H1 (cell line): Measurements from ENCODE around the gene GDPD5. TPM values are rescaled to one million over a fixed set of nuclear protein-coding genes. Genes with fewer than 3 reads are reported as not detected.
A peak's percentile ranks its signal among the peaks of the same experiment; 100 is the strongest.

ENCODE experiments used
- CTCF ChIA-PET: fragments of 300-600 bp; sonication (Branson Sonifier 250); formaldehyde crosslinking; loops from one replicate; lab custom pipeline; 2021; ENCODE audit not compliant: partially characterized antibody; lab: Charles Lee
- POLR2A ChIA-PET: fragments of 300-600 bp; sonication (Branson Sonifier 250); formaldehyde crosslinking; loops from one replicate; lab custom pipeline; 2021; ENCODE audit warnings: inconsistent platforms; ENCODE audit not compliant: partially characterized antibody; lab: Charles Lee
- DNase-seq, 2 experiments: peaks; one replicate each; pipeline versions ENCODE4 v3.0.0 to v3.0.0-alpha.2; 2010 to 2022; ENCODE audit warnings: low spot score in 2 of 2, low read depth in 1 of 2, mixed read lengths in 1 of 2
- FAIRE-seq: peaks from 2 replicates; lab custom pipeline; 2011; peaks lifted over from hg19 to GRCh38; lab: Jason Lieb, UNC
- H2AFZ ChIP-seq: 2 replicates; pipeline ENCODE4 v1.8.1; 2012; ENCODE audit warnings: low read length, inconsistent platforms
- H2AK5ac ChIP-seq: 2 replicates; pipeline ENCODE4 v1.6.1; 2013; ENCODE audit warnings: low read depth, low read length
- H2BK120ac ChIP-seq: replicated peaks from 2 replicates; pipeline ENCODE3; 2013; ENCODE audit warnings: low read depth, low read length, inconsistent platforms
- H2BK12ac ChIP-seq: 2 replicates; pipeline ENCODE4 v1.6.1; 2013; ENCODE audit warnings: low read depth, low read length
- H2BK15ac ChIP-seq: 2 replicates; pipeline ENCODE4 v1.6.1; 2013; ENCODE audit warnings: low read length
- H2BK20ac ChIP-seq: 2 replicates; pipeline ENCODE4 v1.6.1; 2013; ENCODE audit warnings: low read length
- H2BK5ac ChIP-seq: 2 replicates; pipeline ENCODE4 v1.6.1; 2013; ENCODE audit warnings: low read depth, low read length
- H3K14ac ChIP-seq: 2 replicates; pipeline ENCODE4 v1.6.1; 2013; ENCODE audit warnings: inconsistent platforms; ENCODE audit not compliant: insufficient read length
- H3K18ac ChIP-seq: 2 replicates; pipeline ENCODE4 v1.6.1; 2013; ENCODE audit warnings: low read length; ENCODE audit errors: extremely low read depth
- H3K23ac ChIP-seq: 2 replicates; pipeline ENCODE4 v1.6.1; 2013; ENCODE audit warnings: inconsistent platforms; ENCODE audit not compliant: insufficient read length
- H3K23me2 ChIP-seq: 2 replicates; pipeline ENCODE4 v1.6.1; 2013; ENCODE audit warnings: low read depth, low read length
- H3K27ac ChIP-seq: 2 replicates; pipeline ENCODE4 v1.6.1; 2011; ENCODE audit warnings: low read depth, low read length, inconsistent platforms
- H3K27me3 ChIP-seq, 4 experiments: replicated peaks in 1 of 4; 1 replicate in 1 of 4; 2 replicates in 3 of 4; pipeline versions ENCODE4 v1.6.1 to v1.8.1; 2011 to 2013; ENCODE audit warnings: low read length in 3 of 4, mild to moderate bottlenecking in 3 of 4, inconsistent platforms in 2 of 4, mixed read lengths in 2 of 4, moderate library complexity in 1 of 4; ENCODE audit not compliant: control insufficient read depth in 3 of 4, insufficient read depth in 3 of 4; ENCODE audit errors: extremely low read depth in 1 of 4
- H3K36me3 ChIP-seq, 4 experiments: 2 replicates each; pipeline versions ENCODE4 v1.6.1 to v1.8.1; 2011 to 2013; ENCODE audit warnings: mild to moderate bottlenecking in 4 of 4, low read length in 3 of 4, moderate library complexity in 2 of 4, control low read depth in 1 of 4, inconsistent platforms in 1 of 4; ENCODE audit not compliant: insufficient read depth in 4 of 4, control insufficient read depth in 2 of 4
- H3K4ac ChIP-seq: replicated peaks from 2 replicates; pipeline ENCODE3; 2013; ENCODE audit warnings: low read length, low read depth, mixed read lengths, inconsistent platforms; ENCODE audit not compliant: insufficient read length
- H3K4me1 ChIP-seq, 4 experiments: replicated peaks in 1 of 4; 1 replicate in 1 of 4; 2 replicates in 3 of 4; pipeline versions ENCODE4 v1.6.1 to v1.8.1; 2011 to 2013; ENCODE audit warnings: low read length in 3 of 4, inconsistent platforms in 2 of 4, mixed read lengths in 1 of 4; ENCODE audit not compliant: insufficient read depth in 4 of 4, control insufficient read depth in 3 of 4
- H3K4me2 ChIP-seq, 2 experiments: 2 replicates each; pipeline versions ENCODE4 v1.6.1 to v1.8.1; 2011 to 2013; ENCODE audit warnings: low read depth in 2 of 2, low read length in 2 of 2, control low read depth in 1 of 2, inconsistent platforms in 1 of 2, mild to moderate bottlenecking in 1 of 2; ENCODE audit not compliant: insufficient read depth in 1 of 2
- H3K4me3 ChIP-seq, 4 experiments: fragments of 200-600, 300-600 bp in 1 of 4; sonication (generic), shearing (Covaris generic), sonication (Bioruptor Twin) in 1 of 4; 2 replicates each; pipeline versions ENCODE4 v1.5.1 to v1.8.1; 2011 to 2016; ENCODE audit warnings: low read length in 4 of 4, low read depth in 3 of 4, control low read depth in 2 of 4, inconsistent platforms in 2 of 4, mild to moderate bottlenecking in 2 of 4, mixed read lengths in 1 of 4, moderate library complexity in 1 of 4; ENCODE audit not compliant: insufficient read depth in 2 of 4; ENCODE audit errors: extremely low read depth in 1 of 4
- H3K56ac ChIP-seq: replicated peaks from 2 replicates; pipeline ENCODE3; 2013; ENCODE audit warnings: low read depth, mild to moderate bottlenecking, mixed read lengths, low read length, inconsistent platforms; ENCODE audit not compliant: insufficient read length
- H3K79me1 ChIP-seq: 2 replicates; pipeline ENCODE4 v1.6.1; 2013; ENCODE audit warnings: low read depth, low read length, control low read depth
- H3K79me2 ChIP-seq, 2 experiments: 2 replicates each; pipeline versions ENCODE4 v1.6.1 to v1.8.1; 2012 to 2013; ENCODE audit warnings: low read length in 2 of 2, mild to moderate bottlenecking in 2 of 2, inconsistent platforms in 1 of 2; ENCODE audit not compliant: insufficient read depth in 2 of 2, control insufficient read depth in 1 of 2
- H3K9ac ChIP-seq, 4 experiments: replicated peaks in 1 of 4; 1 replicate in 1 of 4; 2 replicates in 3 of 4; pipeline versions ENCODE4 v1.6.1 to v1.8.1; 2011 to 2013; ENCODE audit warnings: low read depth in 3 of 4, low read length in 3 of 4, control low read depth in 2 of 4, mild to moderate bottlenecking in 2 of 4, moderate library complexity in 2 of 4, inconsistent platforms in 1 of 4; ENCODE audit errors: extremely low read depth in 1 of 4
- H3K9me3 ChIP-seq, 2 experiments: 2 replicates each; pipeline versions ENCODE4 v1.6.1 to v1.8.1; 2012 to 2013; ENCODE audit warnings: mild to moderate bottlenecking in 2 of 2, moderate library complexity in 2 of 2, control low read depth in 1 of 2, inconsistent platforms in 1 of 2, low read depth in 1 of 2, low read length in 1 of 2, mixed read lengths in 1 of 2; ENCODE audit not compliant: insufficient read depth in 2 of 2
- H4K20me1 ChIP-seq, 2 experiments: replicated peaks in 1 of 2; 2 replicates each; pipeline versions ENCODE3 to v1.8.1; 2011 to 2013; ENCODE audit warnings: inconsistent platforms in 2 of 2, low read length in 2 of 2, mild to moderate bottlenecking in 1 of 2; ENCODE audit not compliant: insufficient read depth in 2 of 2, control insufficient read depth in 1 of 2
- H4K5ac ChIP-seq: 2 replicates; pipeline ENCODE4 v1.6.1; 2013; ENCODE audit warnings: low read length, low read depth, mixed read lengths, inconsistent platforms; ENCODE audit not compliant: insufficient read length
- H4K8ac ChIP-seq: 2 replicates; pipeline ENCODE4 v1.8.0; 2013; ENCODE audit warnings: mild to moderate bottlenecking, moderate library complexity, low read length, inconsistent platforms; ENCODE audit not compliant: insufficient read depth; ENCODE audit errors: extremely low read depth
- H4K91ac ChIP-seq: replicated peaks from 2 replicates; pipeline ENCODE3; 2013; ENCODE audit warnings: low read length, mixed read lengths, inconsistent platforms; ENCODE audit not compliant: insufficient read length
- CTBP2 ChIP-seq: IDR thresholded peaks from 2 replicates; pipeline ENCODE4 v1.7.0; 2011; ENCODE audit warnings: borderline replicate concordance, mild to moderate bottlenecking, moderate library complexity, mixed read lengths, low read length; ENCODE audit not compliant: insufficient read depth, insufficient read length
- MAFK ChIP-seq: IDR thresholded peaks from 2 replicates; pipeline ENCODE4 v1.6.1; 2012; ENCODE audit warnings: low read depth, mild to moderate bottlenecking, improper control_type of control experiment, low read length
- RXRA ChIP-seq: IDR thresholded peaks from 2 replicates; pipeline ENCODE4 v1.6.1; 2011; ENCODE audit warnings: low read depth, mild to moderate bottlenecking, low read length, moderate library complexity; ENCODE audit not compliant: insufficient read depth
- SIRT6 ChIP-seq: IDR thresholded peaks from one replicate; pipeline ENCODE4 v1.7.1; 2012; ENCODE audit warnings: low read length, inconsistent platforms
- WGBS, 2 experiments: shearing (Covaris generic) in 1 of 2; methylation state at CpG; one replicate each; pipeline versions ENCODE4 v1.1.6 to v1.1.7; 2013 to 2015; ENCODE audit warnings: low lambda C conversion rate in 2 of 2, mixed read lengths in 2 of 2, inconsistent platforms in 1 of 2, low coverage in 1 of 2, missing lambda C conversion rate in 1 of 2; ENCODE audit not compliant: insufficient replicate concordance in 2 of 2, insufficient coverage in 1 of 2, insufficient read length in 1 of 2; ENCODE audit errors: extremely low coverage in 1 of 2, missing lambda C conversion rate in 1 of 2; 5-methylcytosine and 5-hydroxymethylcytosine counted together
- polyA plus RNA-seq, 7 experiments: library from polyadenylated mRNA; depleted of rRNA in 3 of 7; stranded (reverse) in 5 of 7; unstranded in 2 of 7; fragments of >200 nt in 5 of 7; fragments of 200-250 nt in 2 of 7; gene quantifications; 1 replicate in 5 of 7; 2 replicates in 1 of 7; 4 replicates in 1 of 7; pipeline versions ENCODE4 v1.2.1 to v1.2.3, GENCODE V29; 2011 to 2013; ENCODE audit warnings: missing spikeins in 2 of 7, mixed read lengths in 2 of 7
- total RNA-seq: library from RNA; stranded (reverse); fragmentation: NEBNext Ultra II Directional; extraction: Animal tissue kit (Norgen Biotek cat#: 25700); gene quantifications from 2 replicates; pipeline ENCODE4 v1.2.1, GENCODE V29; 2021
- TF ChIP-seq, protein P1 (sequence below): IDR thresholded peaks from 2 replicates; pipeline ENCODE4 v1.6.1; 2012; ENCODE audit warnings: inconsistent platforms

The GDPD5 gene
- total and polyA plus RNA-seq, 2 of the 8 experiments (the other 6 are each of a cell fraction or from before 2014, with no cell fraction given): 7.8 to 8.6 TPM

DNA sequence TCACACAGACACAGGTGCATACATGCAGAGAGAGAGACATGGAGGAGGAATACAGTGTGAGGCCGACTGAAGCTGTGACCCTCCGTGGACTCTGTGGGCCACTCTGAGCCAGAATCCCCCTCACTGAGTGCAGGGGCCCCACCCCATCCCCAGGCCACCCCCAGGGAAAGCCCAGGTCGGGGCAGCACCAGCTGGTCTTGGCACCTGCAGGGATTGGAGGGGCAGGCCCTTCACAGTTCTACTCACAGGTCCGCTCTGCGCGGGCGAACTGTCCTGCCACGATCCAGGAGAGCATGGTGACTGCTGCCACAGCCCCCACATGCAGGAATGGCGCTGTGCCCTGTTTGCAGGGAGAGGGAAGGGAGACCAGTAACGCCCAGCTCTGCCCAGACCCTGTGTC is 76.5 kb downstream of the GDPD5 start:
- Histone ChIP-seq H4K8ac (no peak overlapping the region), H2BK120ac (no peak overlapping the region), H2AFZ (no peak overlapping the region), H3K56ac (no peak overlapping the region), H4K91ac (peak overlapping the region; percentile 26), H2AK5ac (no peak overlapping the region), H3K4ac (no peak overlapping the region), H3K27ac (no peak overlapping the region), H3K36me3 (no peaks in the 10 kb centered on the region), H3K9ac (no peak overlapping the region), H3K18ac (no peak overlapping the region), H3K4me2 (no peak overlapping the region), H3K79me2 (no peaks in the 10 kb centered on the region), H2BK20ac (no peak overlapping the region), H3K23ac (no peak overlapping the region), H2BK5ac (no peak overlapping the region), H2BK15ac (no peak overlapping the region), H3K23me2 (0 out of 2 replicates have a peak, but pooled peaks cover 2% of the 10 kb centered on the region), H3K14ac (no peak overlapping the region), H3K9me3 (no peaks in the 10 kb centered on the region), H3K4me3 (no peak overlapping the region), H4K5ac (no peak overlapping the region), H4K20me1 (no peaks in the 10 kb centered on the region), H3K79me1 (no peaks in the 10 kb centered on the region), H3K4me1 (no peaks in the 10 kb centered on the region), H3K27me3 (no peaks in the 10 kb centered on the region; a peak in 1 of 7 replicates), H2BK12ac (no peak overlapping the region)
- POLR2A ChIA-PET: interaction anchor here (0.8 kb wide), 1 partner anchor 41 kb away, joined by 3 read pairs; no protein-coding TSS in a partner anchor
- FAIRE-seq: no peak
- no peak for DNase-seq
- CTCF ChIA-PET: interaction anchor here (1.0 to 31.5 kb wide), 7 partner anchors 17 to 97 kb away, joined by 3 to 603 read pairs (median 14); partner anchors contain the start of gene GDPD5
- WGBS, 2 experiments: 91% methylated on average over 6 of the region's 10 CpGs; no CpG with 5 or more reads in 1 of the 2 experiments
- TF ChIP-seq CTBP2 (no peak), SIRT6 (no peak), RXRA (no peak), MAFK (no peak)
- TF ChIP-seq, protein P1, sequence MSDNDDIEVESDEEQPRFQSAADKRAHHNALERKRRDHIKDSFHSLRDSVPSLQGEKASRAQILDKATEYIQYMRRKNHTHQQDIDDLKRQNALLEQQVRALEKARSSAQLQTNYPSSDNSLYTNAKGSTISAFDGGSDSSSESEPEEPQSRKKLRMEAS: no peak
